ENCODE measurements around the gene ADAMTS17.

Gene ADAMTS17

GRCh38 chr15:100056411-100057072, 285.2 kb downstream of the ADAMTS17 start:
- no peak for DNase-seq (ENCODE audit: low read depth in 1 of 2, low spot score in 1 of 2)

- DNase-seq (ENCODE audit: low read depth in 1 of 2, low spot score in 1 of 2): no peak
These were observed 286.0 kb downstream of the ADAMTS17 start for GRCh38 chr15:100055821-100056220.

GRCh38 chr15:100054539-100054938, 287.2 kb downstream of the ADAMTS17 start:
- no peak for DNase-seq (ENCODE audit: low read depth in 1 of 2, low spot score in 1 of 2)

- DNase-seq (ENCODE audit: low read depth in 1 of 2, low spot score in 1 of 2): no peak
These were observed 288.2 kb downstream of the ADAMTS17 start for GRCh38 chr15:100053474-100054121.

- no peak for DNase-seq (ENCODE audit: low read depth in 1 of 2, low spot score in 1 of 2)
These were observed 288.9 kb downstream of the ADAMTS17 start for GRCh38 chr15:100052716-100053473.

GRCh38 chr15:100050877-100051786, 290.6 kb downstream of the ADAMTS17 start:
- DNase-seq (ENCODE audit: low read depth in 1 of 2, low spot score in 1 of 2): no peak

GRCh38 chr15:100049936-100050876, 291.6 kb downstream of the ADAMTS17 start:
- DNase-seq (ENCODE audit: low read depth in 1 of 2, low spot score in 1 of 2): no peak

GRCh38 chr15:100049483-100049882, 292.3 kb downstream of the ADAMTS17 start:
- no peak for DNase-seq (ENCODE audit: low read depth in 1 of 2, low spot score in 1 of 2)

GRCh38 chr15:100048736-100049135, 293.0 kb downstream of the ADAMTS17 start:
- no peak for DNase-seq (ENCODE audit: low read depth in 1 of 2, low spot score in 1 of 2)

- DNase-seq (ENCODE audit: low read depth in 1 of 2, low spot score in 1 of 2): no peak
These were observed 298.1 kb downstream of the ADAMTS17 start for GRCh38 chr15:100043692-100044091.

GRCh38 chr15:100043068-100043641, 298.6 kb downstream of the ADAMTS17 start:
- no peak for DNase-seq (ENCODE audit: low read depth in 1 of 2, low spot score in 1 of 2)

- DNase-seq (ENCODE audit: low read depth in 1 of 2, low spot score in 1 of 2): no peak
These were observed 299.2 kb downstream of the ADAMTS17 start for GRCh38 chr15:100042558-100042957.

- no peak for DNase-seq (ENCODE audit: low read depth in 1 of 2, low spot score in 1 of 2)
These were observed 300.5 kb downstream of the ADAMTS17 start for GRCh38 chr15:100041127-100041828.

GRCh38 chr15:100039994-100040393, 301.8 kb downstream of the ADAMTS17 start:
- DNase-seq (ENCODE audit: low read depth in 1 of 2, low spot score in 1 of 2): no peak

- no peak for DNase-seq (ENCODE audit: low read depth in 1 of 2, low spot score in 1 of 2)
These were observed 303.0 kb downstream of the ADAMTS17 start for GRCh38 chr15:100038736-100039135.

GRCh38 chr15:100037901-100038300, 303.9 kb downstream of the ADAMTS17 start:
- DNase-seq (ENCODE audit: low read depth in 1 of 2, low spot score in 1 of 2): no peak

GRCh38 chr15:100036015-100036414, 305.8 kb downstream of the ADAMTS17 start:
- DNase-seq (ENCODE audit: low read depth in 1 of 2, low spot score in 1 of 2): no peak

GRCh38 chr15:100034191-100034590, 307.6 kb downstream of the ADAMTS17 start:
- DNase-seq (ENCODE audit: low read depth in 1 of 2, low spot score in 1 of 2): no peak

Data from activated CD4-positive, alpha-beta T cell treated with anti-CD3 and anti-CD28 coated beads, Interleukin-2, amount 50 U/mL, for 24 hours (primary cell).